GM18526 (cell line): ENCODE data around the gene MYO18B.

Source experiments
- POLR2A ChIP-seq: IDR thresholded peaks from 3 replicates; pipeline ENCODE4 v1.6.1; 2011; ENCODE audit not compliant: insufficient read length; ENCODE audit errors: extremely low read depth

MYO18B gene

GRCh38 chr22:25853501-25854284 lies 111.7 kb downstream of the MYO18B start:
- no peak for TF ChIP-seq POLR2A

DNA sequence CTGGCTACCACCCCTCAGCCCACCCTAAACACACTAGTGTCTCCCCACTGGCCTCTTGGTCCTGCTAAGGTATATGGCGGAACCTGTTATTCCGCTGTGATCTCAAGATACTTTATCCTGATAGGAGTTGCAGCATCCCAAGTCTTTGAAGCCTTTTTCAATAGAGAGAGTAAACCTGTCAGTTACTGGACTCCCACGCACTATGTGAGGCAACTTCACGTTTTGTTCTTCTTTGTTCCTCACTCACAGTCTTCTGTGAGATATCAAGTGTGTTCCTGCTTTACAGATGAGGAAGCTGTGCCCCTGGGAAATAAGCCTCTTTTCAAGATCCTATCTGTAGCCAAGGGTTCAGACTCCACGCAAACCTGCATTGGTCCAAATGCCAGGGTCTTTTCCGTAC lies 127.8 kb downstream of the MYO18B start:
- TF ChIP-seq POLR2A: no peak

DNA sequence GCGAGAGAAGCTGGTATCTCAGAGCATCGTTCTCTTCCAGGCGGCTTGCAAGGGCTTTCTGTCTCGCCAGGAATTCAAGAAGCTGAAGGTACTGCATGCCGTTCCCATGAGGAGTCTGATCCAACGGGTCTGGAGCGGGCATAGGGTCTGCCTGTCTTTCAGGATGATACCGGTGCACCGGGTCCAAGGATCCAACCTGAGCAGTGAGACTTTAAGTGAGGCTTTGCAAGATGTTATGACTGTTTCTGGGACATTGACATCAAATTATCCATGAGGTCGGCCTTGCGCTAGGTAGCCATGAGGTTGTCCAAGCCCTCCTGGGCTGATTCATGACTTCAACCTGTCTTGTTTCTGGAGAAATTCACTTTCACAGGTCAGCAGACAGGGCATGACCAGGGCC lies 132.3 kb downstream of the MYO18B start:
- no peak for TF ChIP-seq POLR2A

- TF ChIP-seq POLR2A: no peak
Measured at GRCh38 chr22:25875461-25875860, 133.5 kb downstream of the MYO18B start.

DNA sequence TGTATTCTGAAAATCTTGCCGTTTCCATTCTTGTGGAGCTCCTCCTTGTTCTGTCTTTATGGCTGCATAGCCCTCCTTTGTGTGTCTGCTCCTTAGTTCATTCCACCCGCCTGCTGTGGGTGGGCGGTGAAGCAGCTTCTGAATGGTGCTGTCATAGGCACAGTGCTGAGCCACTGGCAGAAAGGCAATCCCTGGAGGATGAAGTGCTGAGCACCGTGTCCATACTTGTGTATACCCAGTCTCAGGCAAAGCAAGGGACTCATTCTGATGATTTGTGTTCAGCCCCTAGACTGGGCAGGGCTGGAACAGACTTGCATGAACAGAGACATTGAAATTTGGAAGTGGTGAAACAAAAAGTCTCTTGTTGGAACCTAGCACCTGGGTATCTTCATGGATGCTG lies 134.9 kb downstream of the MYO18B start:
- TF ChIP-seq POLR2A: no peak

DNA sequence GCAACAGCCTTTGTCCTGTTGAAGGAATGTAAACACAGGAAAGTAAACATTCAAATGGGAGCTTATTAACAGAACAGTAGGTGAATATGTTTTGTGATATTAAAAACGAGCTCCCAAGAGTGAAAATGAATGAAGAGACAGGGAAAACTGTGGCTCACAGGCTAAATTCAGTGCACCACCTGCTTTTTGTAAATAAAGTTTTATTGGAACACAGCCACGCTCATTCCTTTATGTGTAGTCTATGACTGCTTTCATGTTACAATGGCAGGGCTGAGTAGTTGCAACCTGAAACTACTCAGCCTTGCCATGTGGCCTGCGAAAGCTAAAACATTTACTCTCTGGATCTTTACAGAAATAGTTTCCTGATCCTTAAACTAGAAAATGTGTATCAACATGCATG lies 136.9 kb downstream of the MYO18B start:
- TF ChIP-seq POLR2A: no peak

DNA sequence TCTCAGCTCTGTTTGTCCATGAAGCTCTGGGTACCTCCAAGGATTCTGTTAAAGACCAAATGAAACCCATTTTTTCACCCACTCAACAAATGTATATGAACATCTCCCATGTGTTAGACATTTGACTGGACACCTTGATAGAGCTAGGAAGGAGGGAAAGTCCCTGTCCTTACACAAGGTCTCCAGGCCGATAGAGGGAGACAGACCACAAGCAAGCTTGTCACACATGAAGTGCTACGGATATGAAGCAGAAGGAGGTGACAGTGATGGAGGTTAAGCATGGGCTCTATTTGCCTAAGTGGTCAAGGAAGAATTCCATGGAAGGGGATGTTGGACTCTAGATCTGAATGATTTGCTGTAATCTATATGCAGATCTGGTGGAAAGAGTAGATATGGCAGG lies 138.5 kb downstream of the MYO18B start:
- no peak for TF ChIP-seq POLR2A

- no peak for TF ChIP-seq POLR2A
Measured at GRCh38 chr22:25881210-25881755, 139.3 kb downstream of the MYO18B start.

GRCh38 chr22:25882360-25882759 lies 140.4 kb downstream of the MYO18B start:
- TF ChIP-seq POLR2A: no peak

- no peak for TF ChIP-seq POLR2A
Measured at GRCh38 chr22:25883482-25884033, 141.6 kb downstream of the MYO18B start.

GRCh38 chr22:25884121-25884520 lies 142.1 kb downstream of the MYO18B start:
- TF ChIP-seq POLR2A: no peak

GRCh38 chr22:25888399-25889054 lies 146.5 kb downstream of the MYO18B start:
- no peak for TF ChIP-seq POLR2A

- no peak for TF ChIP-seq POLR2A
Measured at GRCh38 chr22:25890651-25891050, 148.7 kb downstream of the MYO18B start.

DNA sequence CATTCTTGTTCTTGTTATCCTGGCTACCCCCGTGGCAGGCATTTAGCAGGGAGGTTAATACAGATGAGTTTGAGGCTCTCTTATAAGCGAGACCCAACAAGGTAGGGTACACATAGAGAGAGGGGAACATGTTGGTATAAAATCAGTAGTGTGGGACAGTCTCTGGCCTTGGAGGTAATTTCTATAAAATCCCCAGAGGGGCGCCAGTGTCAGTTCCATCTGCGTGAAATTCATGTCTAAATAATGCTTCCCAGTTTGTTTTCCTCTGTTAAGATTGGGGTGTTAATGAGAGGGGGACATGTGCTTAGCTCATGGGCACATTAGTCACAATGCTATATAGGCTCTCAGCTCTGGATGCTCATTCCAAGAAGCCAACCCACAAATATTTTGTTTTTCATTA lies 150.7 kb downstream of the MYO18B start:
- no peak for TF ChIP-seq POLR2A

DNA sequence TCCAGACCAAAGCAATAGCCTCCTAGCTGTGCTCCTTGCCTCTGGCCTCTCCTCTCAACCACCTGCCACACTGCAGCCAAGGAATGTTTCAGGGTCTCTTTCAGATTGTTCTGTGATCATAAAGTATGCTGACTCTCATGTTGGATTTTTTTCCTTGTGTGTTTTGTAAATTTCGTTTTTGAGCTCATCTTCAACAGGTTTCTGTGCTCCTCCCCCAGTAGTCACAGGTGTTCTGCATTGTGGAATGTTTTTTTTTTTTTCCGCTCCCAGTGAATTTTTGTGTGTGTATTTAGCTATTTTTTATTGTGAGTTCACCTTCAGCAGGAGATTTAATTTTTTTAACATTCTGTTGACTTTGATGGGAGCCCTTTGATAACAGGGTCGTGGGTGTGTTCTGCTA lies 153.7 kb downstream of the MYO18B start:
- TF ChIP-seq POLR2A: no peak

DNA sequence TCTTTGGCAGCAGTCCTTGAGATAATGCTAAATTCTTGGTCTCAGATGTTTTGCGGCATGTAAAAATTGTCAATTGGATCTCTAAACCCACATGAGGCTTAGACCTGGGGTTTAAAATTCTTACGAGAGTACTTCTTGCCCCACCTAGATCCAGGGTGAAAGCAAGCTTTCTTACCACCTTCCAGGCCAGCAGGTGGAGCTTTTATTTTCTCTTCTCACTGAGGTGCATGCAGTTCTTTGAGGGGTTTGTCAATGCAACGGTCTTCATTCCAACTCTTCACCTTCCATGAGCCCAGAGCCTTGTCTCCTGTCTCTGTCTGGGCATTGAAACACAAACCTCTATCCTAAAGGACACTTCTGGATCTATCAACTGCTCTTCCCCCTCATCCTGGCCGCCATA lies 154.1 kb downstream of the MYO18B start:
- TF ChIP-seq POLR2A: no peak
